Measurements from ENCODE around the gene PSMB2.
"Not testable (repeated sequence)": the region's sequence is repeated elsewhere in the genome, so short reads cannot be mapped to it uniquely, and the experiment has no call there.

PSMB2 gene

DNA sequence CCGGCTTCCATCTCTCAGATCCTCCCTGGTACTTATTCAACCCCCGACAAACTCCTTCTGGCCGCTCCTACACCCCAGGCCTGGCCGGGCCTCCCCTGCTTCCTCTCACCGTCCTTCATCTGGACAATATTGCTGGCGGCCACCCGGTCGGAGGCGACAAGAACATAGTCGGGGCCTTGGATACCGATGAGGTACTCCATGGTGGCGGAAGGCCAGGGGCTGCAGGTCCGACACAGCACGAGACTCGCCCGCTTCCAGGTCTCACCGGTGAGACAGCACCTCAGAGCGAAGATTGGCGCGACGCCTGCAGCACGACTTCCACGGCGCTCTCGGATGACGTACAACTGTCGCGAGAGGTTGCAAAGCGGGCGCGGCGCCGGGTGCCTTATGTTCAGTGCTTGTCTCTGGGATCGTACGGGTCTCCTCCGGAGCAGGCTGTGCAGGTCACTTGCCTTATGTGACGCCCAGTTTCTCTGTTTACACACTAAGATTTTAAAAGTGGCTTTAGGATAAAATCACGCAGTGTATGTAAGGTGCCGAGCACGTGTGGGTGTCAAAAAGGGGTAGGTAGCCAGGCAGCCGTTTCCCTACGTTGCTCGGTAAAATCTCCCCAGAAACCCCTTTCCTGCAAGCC is at the start of gene PSMB2:
Gene PSMB2, minus strand, starts transcription at position 294 of the 634 bp plus-strand sequence. Its CDS starts 94 bp downstream, at position 200.
- peak; percentile 95 for DNase-seq (ENCODE audit: low spot score)

DNA sequence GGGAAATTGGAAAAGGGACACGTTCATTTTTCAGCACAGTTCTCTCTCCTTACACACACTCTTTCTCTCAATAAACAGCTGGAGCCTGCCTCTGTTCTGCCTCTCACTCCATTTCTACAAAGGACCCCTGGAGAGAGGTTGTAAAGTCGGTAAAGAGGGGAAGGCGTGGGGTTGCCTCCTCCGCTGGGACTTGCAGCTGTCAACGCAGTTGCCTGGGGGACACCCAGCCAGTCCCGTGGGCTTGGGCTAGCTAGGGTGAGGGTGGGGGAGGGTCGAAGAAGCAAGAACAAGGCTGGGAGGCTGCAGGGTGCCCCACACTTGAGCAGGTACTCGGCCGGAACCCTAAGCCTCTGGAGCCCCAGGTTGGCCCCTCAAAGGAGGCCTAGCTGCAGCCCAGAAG is 49.8 kb upstream of the PSMB2 start:
- no peak for DNase-seq (ENCODE audit: low spot score)

DNA sequence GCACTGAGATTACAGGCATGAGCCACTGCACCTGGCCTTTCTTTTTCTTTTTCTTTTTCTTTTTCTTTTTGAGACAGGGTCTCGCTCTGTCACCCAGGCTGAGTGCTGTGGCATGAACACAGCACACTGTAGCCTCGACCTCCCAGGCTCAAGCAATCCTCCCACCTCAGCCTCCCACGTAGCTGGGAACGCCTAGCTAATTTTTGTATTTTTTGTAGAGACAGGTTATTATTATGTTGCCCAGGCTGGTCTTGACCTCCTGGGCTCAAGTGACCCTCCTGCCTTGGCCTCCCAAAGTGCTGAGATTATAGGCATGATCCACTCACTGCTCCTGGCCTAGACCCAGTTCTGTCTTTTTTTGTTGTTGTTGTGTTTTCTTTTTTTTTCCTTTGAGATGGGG is 48.8 kb upstream of the PSMB2 start:
- not testable (repeated sequence) for DNase-seq (ENCODE audit: low spot score)

DNA sequence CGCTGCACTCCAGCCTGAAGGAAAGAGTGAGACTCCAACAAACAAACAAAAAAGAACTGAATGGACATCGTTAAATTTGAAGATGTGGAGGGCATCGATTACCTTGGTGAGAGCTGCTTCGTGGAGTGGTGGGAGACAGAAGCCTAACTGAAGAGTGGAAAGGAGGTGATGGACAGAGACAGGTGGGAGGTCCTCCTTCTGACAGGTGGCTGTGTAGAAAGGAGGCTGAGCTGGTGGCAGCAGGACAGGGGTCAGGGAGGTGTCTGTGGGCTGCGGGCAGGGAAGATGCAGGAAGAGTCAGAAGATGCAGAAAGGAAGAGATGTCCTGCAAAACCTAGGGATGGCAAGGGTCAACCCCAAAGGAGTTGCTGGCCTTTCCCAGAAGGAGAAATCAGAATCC is 46.8 kb upstream of the PSMB2 start:
- no peak for DNase-seq (ENCODE audit: low spot score)

DNA sequence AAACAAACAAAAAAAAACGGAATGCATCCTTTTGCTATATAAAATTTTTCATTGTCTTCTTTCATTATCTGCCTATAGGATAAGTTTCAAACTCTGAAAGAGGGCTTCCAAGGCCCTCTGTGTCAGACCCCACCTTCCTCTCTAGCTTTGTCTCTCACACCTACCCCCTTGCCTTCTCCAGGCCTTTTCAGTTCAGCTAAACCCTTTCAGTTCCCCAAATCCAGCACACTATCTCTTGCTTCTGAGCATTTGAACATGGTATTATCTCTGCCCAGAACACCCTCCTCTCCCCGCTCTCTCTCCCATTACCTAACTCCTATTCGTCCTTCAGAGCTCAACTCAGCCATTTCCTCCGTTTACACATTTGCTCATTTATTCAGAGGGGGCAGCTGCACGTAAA is 41.7 kb upstream of the PSMB2 start:
- no peak for DNase-seq (ENCODE audit: low spot score)

DNA sequence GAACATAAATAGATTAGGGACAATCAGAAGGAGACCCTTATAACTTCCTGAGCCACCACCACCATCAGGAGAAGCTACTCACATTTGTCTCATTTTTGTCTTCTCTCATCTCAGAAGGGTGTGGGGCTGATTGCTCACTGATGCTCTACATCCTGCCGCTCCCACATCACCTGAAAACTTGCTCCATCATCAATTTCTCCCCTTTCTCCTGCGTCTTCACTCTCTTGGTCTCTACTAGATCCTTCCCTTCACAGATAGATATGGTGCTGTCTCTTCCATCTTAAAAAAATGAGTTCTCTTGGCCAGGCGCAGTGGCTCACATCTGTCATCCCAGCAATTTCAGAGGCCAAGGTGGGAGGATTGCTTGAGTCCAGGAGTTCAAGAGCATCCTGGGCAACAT is 38.9 kb upstream of the PSMB2 start:
- no peak for DNase-seq (ENCODE audit: low spot score)

DNA sequence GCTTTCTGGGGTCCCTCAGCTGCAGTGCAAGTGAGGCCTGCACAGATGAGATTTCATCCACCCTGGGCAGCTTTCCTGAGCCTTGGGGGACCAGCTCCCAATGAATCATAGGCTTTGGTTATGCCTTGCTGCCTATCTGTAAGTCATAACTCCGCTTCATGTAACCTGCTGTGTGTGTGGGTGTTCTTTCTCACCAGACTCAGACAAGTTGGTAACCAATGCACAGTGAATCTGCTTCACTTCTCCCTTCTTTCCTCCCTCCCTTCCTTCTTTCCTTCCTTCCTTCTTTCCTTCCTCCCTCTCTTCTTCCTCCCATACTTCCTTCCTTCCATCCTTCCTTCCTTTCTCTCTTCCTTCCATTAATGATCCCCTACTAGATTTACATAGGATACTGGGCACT is 34.4 kb upstream of the PSMB2 start:
- peak; percentile 25 for DNase-seq (ENCODE audit: low spot score)

DNA sequence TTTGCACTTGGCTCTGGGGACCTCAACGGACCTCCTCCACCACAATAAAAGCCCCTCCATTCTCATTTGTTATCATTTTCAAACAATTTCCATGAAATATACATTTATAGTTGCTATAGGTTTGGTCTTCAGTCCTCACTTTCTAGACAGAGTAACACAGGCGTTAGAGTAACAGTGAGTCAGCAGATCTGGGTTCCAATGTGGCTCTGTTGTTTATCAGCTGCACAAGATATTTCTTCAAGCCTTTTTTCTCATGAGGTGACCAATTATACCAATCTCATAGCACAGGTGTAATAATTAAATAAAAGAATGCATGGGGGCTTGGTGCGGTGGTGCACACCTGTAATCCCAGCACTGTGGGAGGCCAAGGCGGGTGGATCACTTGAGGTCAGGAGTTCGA is 32.8 kb upstream of the PSMB2 start:
- DNase-seq (ENCODE audit: low spot score), result no peak

DNA sequence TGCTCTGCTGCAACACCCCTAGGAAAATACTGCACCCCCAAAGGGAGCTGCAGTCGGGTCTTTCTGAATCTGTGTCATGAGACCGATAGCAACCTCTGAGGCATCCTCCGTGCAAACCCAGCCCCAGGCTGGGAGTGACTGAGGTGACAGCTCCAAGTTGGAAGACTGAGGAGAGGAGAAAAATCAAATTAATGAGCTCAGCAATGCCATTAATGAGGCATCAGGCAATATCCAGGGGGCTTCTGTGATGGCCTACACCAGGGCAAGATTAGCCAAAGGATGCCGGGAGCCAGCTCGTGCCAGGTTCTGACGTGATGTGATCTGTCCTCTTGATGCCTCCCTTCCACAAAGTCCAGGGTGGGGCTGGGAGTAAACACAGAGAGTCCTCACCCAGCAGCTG is 30.8 kb upstream of the PSMB2 start:
- no peak for DNase-seq (ENCODE audit: low spot score)

DNA sequence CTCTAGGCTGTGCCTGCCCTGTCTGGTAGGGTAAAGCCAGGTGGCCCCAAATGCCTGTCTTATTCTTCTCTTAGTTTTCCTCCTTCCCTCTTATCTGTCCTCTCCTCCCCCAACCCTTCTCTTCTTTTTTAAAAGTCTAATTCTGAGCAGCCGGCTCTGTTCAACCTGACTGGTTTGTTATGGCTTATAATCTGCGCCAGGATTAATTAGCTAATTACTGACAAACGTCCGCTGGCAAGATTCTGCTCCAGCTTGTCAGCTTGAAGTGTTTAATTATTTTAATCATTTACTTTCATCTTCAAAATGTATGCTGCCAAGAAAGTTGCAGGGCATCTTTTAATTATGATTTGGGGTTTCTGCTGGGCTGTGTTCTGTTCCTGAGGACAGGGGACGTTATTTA is 27.2 kb upstream of the PSMB2 start:
- no peak for DNase-seq (ENCODE audit: low spot score)

DNA sequence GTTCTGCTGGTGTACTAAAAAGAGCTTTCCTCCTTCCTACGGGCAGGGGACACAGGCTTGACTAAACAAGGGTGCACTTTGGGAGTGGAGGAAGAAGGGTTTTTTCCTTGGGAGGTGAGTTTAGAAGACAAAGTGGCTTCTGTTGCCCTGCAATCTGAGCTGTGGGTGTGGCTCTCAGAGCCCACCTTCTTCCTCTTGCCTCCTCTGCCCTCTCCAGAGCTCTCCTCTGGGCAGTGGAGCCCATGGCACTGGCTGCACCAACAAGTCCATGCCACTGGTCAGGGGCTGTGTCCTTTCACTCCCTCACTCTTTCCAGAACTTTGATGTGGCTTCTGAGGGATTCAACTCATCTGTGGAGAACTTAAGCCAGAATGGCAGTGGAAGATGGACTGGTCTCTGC is 25.6 kb upstream of the PSMB2 start:
- no peak for DNase-seq (ENCODE audit: low spot score)

DNA sequence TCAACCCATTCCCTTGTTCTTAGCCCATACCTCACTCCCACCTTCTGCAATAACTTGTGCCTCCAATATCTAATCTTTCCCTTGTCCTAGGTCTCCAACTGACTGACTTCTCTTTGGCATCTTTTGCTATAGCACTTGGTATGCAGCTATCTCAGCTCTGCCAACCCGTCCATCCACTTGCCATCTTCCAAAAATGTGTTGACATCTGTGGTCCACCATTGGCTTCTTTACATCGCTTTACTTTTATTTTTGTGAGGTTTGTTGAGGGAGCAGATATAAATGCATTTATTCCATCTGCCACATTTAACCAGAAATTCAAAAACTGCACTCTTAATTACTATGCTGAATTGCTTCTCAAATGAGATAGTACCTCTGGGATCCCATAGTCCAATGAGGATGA is 24.9 kb upstream of the PSMB2 start:
- DNase-seq (ENCODE audit: low spot score), result no peak

DNA sequence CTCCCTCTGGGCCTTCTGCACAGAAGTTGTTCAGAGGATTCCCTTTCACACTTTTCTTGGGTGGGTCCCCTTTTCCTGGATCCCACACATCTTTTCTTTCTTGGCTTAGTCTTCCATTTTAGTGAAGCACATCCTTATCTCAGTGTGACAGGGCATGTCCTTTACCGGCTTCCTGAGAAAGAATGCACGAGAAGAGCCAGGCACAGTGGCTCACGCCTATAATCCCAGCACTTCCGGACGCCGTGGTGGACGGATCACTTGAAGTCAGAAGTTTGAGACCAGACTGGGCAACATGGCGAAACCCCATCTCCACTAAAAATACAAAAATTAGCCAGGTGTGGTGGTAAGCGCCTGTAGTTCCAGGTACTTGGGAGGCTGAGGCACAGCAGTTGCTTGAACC is 22.1 kb upstream of the PSMB2 start:
- DNase-seq (ENCODE audit: low spot score), result no peak

DNA sequence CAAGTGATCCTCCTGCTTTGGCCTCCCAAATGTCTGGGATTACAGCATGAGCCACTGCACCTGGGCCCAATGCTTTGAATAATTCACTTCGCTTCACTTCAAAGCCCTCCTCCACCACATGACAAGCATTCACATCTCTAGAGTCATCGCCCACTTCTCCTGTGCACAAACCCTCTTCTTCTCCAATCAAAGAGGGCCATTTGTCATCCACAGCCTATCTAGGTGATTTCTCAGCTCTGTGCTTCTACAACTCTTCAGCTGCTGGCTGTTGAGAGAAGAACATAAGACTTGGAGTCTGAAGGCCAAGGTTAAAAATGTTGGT is 20.1 kb upstream of the PSMB2 start:
- no peak for DNase-seq (ENCODE audit: low spot score)

DNA sequence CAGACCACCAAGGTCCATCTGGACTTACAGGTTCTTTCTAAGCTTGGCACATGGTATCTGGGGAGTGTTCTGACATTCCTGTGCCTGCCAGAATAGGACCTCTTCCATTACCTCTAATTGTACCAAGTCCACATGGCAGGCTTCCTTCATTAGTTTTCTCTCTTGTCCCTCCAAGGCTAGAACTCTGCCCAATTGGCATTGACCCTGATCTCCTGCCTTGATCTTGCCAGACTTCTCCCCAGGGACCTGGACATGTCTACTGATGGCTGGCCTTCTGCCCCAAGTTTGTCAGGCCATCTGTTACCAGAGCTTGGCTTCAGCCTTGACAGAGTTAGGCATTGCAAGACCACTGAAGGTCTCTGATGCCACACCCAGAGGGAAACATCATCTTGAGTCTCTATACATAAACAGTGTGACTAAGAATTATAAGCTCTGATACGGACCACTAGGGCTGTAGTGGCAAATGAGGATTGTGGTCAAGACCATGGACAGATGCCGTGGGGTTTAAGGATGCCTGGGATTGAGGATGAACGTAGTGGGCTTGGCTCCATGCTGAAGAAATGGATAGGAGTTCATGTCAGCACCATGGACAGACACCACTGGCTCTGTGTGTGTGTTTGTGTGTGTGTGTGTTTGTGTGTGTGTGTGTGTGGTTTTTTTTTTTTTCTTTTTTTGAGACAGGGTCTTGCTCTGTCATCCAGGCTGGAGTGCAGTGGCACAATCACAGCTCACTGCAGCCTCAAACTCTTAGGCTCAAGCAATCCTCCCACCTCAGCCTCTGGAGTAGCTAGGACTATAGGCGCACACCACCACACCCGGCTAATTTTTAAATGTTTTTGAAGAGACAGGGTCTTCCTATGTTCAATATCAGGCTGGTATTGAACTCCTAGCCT is 19.5 kb upstream of the PSMB2 start:
- DNase-seq (ENCODE audit: low spot score), result no peak

DNA sequence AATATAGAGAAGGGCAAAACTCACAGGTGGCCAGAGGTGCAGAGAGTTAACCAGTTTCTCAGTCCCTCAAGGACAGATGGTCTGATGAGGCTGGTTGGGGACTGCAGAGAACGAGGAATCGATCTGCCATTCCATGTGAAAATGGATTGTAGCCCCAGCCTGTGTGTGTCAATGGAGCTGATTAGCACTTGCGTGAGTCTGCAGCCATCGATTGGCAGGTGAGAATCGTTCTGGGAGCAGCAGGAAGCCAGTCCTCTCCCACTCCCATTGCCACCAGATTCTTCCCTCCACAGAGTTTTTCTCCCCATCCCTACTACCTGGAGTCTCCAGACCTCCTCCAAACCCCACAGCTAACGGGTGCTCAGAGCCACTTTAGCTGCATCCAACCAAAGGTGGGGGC is 18.3 kb upstream of the PSMB2 start:
- DNase-seq (ENCODE audit: low spot score), result no peak

DNA sequence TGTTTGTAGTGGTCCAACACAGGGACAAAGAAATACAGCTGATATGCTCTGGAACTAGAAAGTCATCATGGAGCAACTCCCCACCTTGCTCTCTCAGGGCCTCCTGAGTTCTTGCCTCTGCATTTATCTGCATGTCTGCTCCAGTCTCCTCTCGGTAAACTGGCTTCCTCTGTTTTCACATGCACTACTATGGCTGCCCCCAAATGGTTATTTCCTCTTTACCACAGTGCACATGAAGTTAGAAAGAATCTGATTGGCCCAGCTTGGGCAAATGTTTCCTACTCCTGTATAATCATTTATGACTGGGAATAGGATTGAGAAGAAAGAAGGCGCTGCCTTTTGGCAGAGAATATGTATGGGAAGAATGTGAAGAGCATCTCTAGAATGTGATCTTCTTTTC is 16.5 kb upstream of the PSMB2 start:
- DNase-seq (ENCODE audit: low spot score), result no peak

DNA sequence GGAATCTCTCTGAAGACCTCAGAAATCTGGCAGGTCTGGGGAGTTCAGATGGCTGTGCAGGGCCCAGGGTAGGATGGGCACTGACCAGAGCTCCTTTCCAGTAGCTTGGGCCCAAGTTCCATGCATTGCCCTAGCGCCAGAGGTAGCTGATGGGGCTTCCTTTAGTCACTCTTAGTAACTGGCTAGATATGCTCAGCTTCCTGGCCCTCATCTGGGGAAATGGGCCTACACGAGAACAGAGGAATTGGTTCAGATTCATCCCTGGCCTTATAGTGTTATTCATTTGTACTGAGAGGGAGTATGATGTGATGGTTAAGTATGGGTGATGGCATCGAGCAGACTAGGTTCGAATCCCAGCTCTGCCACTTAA is 15.5 kb upstream of the PSMB2 start:
- no peak for DNase-seq (ENCODE audit: low spot score)

DNA sequence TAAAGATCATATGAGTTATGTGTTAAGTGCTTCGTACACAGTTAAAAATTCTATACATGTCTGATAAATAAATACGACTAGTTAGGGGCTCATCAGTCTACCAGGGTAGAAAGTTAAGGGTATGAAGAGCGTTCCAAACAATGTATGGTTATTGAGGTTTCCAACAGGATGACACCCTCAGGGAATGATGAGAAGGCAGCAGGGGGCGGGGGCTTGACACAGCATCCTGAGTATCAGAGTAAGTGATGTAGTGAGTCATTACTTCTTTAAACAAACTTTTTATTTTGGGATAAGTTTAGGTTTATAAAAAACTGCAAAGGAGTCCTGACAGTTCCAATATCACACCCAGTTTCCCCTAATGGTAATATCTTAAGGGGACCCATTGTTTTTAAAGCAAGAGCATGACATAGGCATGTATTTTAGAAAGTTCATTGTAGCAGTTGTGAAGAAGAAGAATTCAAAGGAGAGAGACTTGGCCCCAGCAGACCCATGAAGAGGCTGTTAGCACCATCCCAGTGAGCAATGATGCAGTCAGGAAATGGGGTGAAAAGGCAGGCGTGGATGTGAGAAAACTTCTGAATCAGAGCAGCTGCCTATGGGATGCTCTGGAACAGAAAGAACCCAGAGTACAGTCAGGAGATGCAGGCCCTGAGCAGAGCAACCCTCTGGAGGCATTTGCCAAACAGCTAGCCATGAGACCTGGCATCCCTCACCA is 15.0 kb upstream of the PSMB2 start:
- DNase-seq (ENCODE audit: low spot score), result no peak

DNA sequence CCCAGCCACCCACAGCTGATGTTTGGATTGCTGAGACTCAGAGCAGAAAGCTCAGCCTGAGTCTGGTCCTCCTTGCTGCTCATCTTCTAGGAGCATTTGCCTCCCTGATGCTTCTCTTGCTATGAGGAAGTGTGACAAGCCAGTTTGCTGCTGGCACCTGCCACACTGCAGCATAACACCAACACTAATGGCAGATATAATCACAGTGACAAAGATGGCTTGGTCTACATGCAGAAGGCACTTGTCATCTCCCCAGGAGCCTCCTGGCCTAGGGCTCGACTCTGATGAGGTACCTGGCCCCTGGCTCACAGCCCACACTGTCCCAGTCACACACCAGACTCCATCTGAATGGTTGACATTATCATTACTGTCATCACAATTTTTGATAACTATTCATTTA is 13.9 kb upstream of the PSMB2 start:
- DNase-seq (ENCODE audit: low spot score), result no peak

DNA sequence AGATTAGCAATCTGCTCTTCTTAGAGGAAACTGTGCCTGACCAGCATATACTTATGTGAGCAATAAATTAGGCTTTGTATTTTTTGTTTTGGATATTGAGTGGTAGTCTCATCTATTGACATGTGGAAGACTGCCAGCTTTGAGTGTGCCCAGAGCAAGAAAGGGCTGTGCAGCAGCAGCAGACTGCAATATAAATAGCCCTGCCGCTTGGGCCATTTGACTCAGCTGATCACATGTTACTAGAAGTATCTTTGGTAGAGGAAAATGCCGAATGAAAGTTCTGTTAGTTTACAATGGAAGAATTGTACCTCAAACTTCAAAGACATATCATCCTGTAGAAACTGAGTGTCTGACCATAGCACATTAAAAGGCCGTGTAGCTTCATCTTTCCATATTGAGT is 9.1 kb upstream of the PSMB2 start:
- DNase-seq (ENCODE audit: low spot score), result no peak

DNA sequence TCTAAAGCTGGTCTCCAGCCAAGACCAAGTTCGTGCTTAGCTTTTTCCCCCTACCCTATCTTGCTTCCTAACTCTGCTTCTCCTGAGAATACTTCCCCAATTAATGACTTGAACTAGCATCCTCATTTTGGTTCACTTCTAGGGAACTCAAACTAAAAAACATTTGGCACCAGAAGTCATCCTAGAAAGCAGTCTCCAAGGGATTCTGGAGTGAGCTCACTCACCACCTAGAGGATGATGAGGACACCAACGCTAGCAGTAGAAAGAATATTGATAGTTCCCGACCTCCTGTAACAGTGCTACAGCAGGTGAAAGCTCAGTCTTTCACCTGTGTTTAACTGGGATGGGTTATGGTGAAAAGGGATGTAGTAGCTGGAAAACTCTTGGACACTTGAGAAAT is 4.7 kb upstream of the PSMB2 start:
- no peak for DNase-seq (ENCODE audit: low spot score)

DNA sequence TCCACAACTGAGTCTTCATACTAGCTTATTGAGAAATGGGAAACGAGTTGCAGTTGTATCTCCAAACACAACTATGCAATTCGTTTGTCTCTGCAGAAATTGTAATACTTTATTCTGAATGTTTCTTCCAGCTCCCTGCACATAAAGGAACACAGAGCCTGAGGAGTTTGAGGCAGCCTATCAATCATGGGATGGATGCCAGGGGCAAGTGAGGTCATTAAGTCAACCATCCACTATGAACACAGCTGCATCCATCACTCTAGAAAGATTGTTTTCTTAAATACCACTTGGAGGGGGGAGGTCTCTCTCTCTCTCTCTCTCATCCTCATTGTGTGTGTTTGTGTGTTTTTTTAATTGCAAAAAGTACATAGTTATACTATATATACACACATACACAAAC is 2.9 kb upstream of the PSMB2 start:
- DNase-seq (ENCODE audit: low spot score), result no peak
